ENCODE results near the gene KLHL29. TPM values are rescaled to one million over a fixed set of nuclear protein-coding genes. Genes with fewer than 3 reads are reported as not detected.

Gene KLHL29
- total and polyA plus RNA-seq, 10 of the 15 experiments (the other 5 are each of a cell fraction or from before 2014, with no cell fraction given): 1.4 to 19.5 (median 6.1) TPM

DNA sequence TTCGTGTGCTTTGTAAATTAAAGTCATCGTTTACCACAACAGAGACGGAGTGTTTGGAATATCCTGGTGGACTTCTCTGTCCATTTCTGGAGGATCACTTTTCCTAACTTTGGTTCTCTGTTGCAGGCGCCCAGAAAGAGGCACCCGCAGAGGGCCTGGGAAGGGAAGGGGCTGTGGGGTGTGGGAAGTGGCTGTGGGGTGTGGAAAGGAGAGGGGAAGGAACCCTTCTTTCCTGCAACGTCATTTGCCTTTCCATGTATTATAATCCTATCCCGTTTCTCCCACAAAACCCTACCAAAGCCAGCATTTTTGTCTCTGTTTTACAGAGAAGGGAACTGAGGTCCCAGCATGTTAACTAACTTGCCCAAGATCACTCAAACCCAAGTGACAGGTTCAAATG, 210.0 kb downstream of the KLHL29 start:
- H3K36me3 ChIP-seq (ENCODE audit: control insufficient read depth in 2 of 2, insufficient read depth in 2 of 2, low read length in 1 of 2): no peaks in the 10 kb centered on the region; a peak in 1 of 4 replicates
- H3K9me3 ChIP-seq (replicated peaks; ENCODE audit: control insufficient read depth, insufficient read depth, low read length): no peaks in the 10 kb centered on the region
- ChIA-PET CTCF (no interaction called here), POLR2A (no interaction called here), RAD21 (ENCODE audit: unreplicated experiment) (no interaction called here), SMC1A (ENCODE audit: uncharacterized antibody, unreplicated experiment) (no interaction called here)
- H3K4me3 ChIP-seq: no peak overlapping the region
- no peak for DNase-seq (ENCODE audit: low read depth, low spot score)
- no peak overlapping the region for H3K27ac ChIP-seq (ENCODE audit: control insufficient read depth, insufficient read depth)
- ATAC-seq: no peak
- H3K79me2 ChIP-seq (ENCODE audit: control insufficient read depth, insufficient read depth, low read length): no peaks in the 10 kb centered on the region
- 51% methylated on average over 7 of the region's 7 CpGs for WGBS (ENCODE audit: insufficient coverage, insufficient replicate concordance, low lambda C conversion rate, missing lambda C conversion rate)
- no peaks in the 10 kb centered on the region for H4K20me1 ChIP-seq (ENCODE audit: control insufficient read depth, insufficient read depth)
- BruUV-seq (replicated peaks): no TSS peak
- no peaks in the 10 kb centered on the region for H3K4me1 ChIP-seq (ENCODE audit: control insufficient read depth, insufficient read depth, low read length)
- TF ChIP-seq BMI1 (IDR thresholded peaks at IDR 0.05; ENCODE audit: borderline replicate concordance) (no peak), WRNIP1 (IDR thresholded peaks at IDR 0.05; ENCODE audit: borderline replicate concordance, low read depth, low read length) (no peak), RB1 (IDR thresholded peaks at IDR 0.05; ENCODE audit: borderline replicate concordance) (no peak), GABPA (IDR thresholded peaks at IDR 0.05; ENCODE audit: low read depth) (no peak), CREM (IDR thresholded peaks at IDR 0.05; ENCODE audit: low read depth) (no peak), YY1 (IDR thresholded peaks at IDR 0.05; ENCODE audit: low read depth, low read length) (no peak)
- TF ChIP-seq, protein P1, sequence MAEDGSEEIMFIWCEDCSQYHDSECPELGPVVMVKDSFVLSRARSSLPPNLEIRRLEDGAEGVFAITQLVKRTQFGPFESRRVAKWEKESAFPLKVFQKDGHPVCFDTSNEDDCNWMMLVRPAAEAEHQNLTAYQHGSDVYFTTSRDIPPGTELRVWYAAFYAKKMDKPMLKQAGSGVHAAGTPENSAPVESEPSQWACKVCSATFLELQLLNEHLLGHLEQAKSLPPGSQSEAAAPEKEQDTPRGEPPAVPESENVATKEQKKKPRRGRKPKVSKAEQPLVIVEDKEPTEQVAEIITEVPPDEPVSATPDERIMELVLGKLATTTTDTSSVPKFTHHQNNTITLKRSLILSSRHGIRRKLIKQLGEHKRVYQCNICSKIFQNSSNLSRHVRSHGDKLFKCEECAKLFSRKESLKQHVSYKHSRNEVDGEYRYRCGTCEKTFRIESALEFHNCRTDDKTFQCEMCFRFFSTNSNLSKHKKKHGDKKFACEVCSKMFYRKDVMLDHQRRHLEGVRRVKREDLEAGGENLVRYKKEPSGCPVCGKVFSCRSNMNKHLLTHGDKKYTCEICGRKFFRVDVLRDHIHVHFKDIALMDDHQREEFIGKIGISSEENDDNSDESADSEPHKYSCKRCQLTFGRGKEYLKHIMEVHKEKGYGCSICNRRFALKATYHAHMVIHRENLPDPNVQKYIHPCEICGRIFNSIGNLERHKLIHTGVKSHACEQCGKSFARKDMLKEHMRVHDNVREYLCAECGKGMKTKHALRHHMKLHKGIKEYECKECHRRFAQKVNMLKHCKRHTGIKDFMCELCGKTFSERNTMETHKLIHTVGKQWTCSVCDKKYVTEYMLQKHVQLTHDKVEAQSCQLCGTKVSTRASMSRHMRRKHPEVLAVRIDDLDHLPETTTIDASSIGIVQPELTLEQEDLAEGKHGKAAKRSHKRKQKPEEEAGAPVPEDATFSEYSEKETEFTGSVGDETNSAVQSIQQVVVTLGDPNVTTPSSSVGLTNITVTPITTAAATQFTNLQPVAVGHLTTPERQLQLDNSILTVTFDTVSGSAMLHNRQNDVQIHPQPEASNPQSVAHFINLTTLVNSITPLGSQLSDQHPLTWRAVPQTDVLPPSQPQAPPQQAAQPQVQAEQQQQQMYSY (CRISPR knock-in tag; IDR thresholded peaks at IDR 0.05): no peak
- intact Hi-C loops (cut with micrococcal nuclease; ENCODE audit: unreplicated experiment) (no loop called here), in situ Hi-C loops (cut with MboI) (no loop called here)
- H2AFZ ChIP-seq (ENCODE audit: control insufficient read depth, low read depth, low read length): no peak overlapping the region
- no peak overlapping the region for H3K9ac ChIP-seq (ENCODE audit: control insufficient read depth, insufficient read depth, low read length)
- no peaks in the 10 kb centered on the region for H3K27me3 ChIP-seq (replicated peaks in 1 of 2; ENCODE audit: control insufficient read depth in 2 of 2, insufficient read depth in 2 of 2, low read length in 1 of 2)
- FAIRE-seq: no peak
- no peak overlapping the region for H3K4me2 ChIP-seq (ENCODE audit: control insufficient read depth, insufficient read depth)
